HL-60 (cell line): ENCODE measurements around the gene TAF11L14.
"Not testable (repeated sequence)": the region's sequence is repeated elsewhere in the genome, so short reads cannot be mapped to it uniquely, and the experiment has no call there.

Source experiments
- DNase-seq, 2 experiments: peaks; one replicate each; pipeline ENCODE4 v3.0.0-alpha.2; 2010 to 2020; ENCODE audit warnings: low read depth in 1 of 2, low spot score in 1 of 2
- H3K27ac ChIP-seq: fragments of 250-450 bp; sonication (Bioruptor Pico); replicated peaks from 2 replicates; pipeline ENCODE4 v1.5.1; 2020; ENCODE audit warnings: mild to moderate bottlenecking, moderate library complexity
- H3K27me3 ChIP-seq: fragments of 250-450 bp; sonication (Bioruptor Pico); 2 replicates; pipeline ENCODE4 v1.5.1; 2021; ENCODE audit warnings: mild to moderate bottlenecking, moderate library complexity; ENCODE audit not compliant: insufficient read depth, poor library complexity, severe bottlenecking
- H3K4me3 ChIP-seq: replicated peaks from 2 replicates; pipeline ENCODE4 v1.5.1; 2011; ENCODE audit warnings: mild to moderate bottlenecking, control low read depth, low read length; ENCODE audit not compliant: insufficient read depth
- GABPA ChIP-seq: IDR thresholded peaks from 2 replicates; pipeline ENCODE4 v1.6.1; 2012; ENCODE audit warnings: low read depth
- POLR2AphosphoS5 ChIP-seq: IDR thresholded peaks from 2 replicates; pipeline ENCODE4 v1.6.1; 2012; ENCODE audit warnings: low read depth
- SPI1 ChIP-seq: IDR thresholded peaks from 2 replicates; pipeline ENCODE4 v1.6.1; 2012; ENCODE audit warnings: low read depth, mild to moderate bottlenecking, borderline replicate concordance
- long read RNA-seq: library from polyadenylated mRNA; unstranded; transcript quantifications from one replicate; pipeline ENCODE4 v2.0.0, GENCODE V29; 2020
- TF ChIP-seq, protein P1 (sequence below): IDR thresholded peaks from one replicate; pipeline ENCODE4 v1.5.1; 2011; ENCODE audit warnings: low read length, control low read depth, inconsistent platforms; ENCODE audit not compliant: insufficient read depth
- TF ChIP-seq, protein P2 (sequence below): IDR thresholded peaks from 2 replicates; pipeline ENCODE4 v1.6.1; 2012; ENCODE audit warnings: low read depth; ENCODE audit not compliant: insufficient replicate concordance

Gene TAF11L14
- long read RNA-seq: 0 reads

DNA sequence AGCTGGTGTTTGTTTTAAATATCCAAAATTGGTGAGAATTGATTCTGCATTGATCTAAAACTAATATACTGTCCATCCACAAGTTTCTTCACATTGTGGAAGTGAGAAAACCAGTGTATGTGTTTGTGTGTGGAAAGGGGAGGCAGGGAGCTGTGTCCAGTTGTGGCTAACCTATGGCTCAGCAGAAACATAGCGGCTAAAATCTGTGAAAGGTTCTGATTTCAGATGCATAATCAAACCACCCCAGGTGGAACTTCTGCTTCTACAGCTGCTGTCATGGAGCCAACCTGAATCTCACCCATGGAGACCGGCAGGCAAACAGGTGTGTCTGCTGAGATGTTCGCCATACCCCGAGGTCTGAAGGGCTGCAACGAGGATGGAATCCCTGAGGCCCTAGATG lies at the start of gene TAF11L14:
Gene TAF11L14 (plus strand): TSS at position 301 of the 400 bp plus-strand sequence.
- no peak for DNase-seq
- Histone ChIP-seq H3K4me3 (no peak within 1 kb of the TSS), H3K27me3 (no peaks in the 10 kb centered on the region), H3K27ac (no peak within 1 kb of the TSS)
- TF ChIP-seq, protein P1, sequence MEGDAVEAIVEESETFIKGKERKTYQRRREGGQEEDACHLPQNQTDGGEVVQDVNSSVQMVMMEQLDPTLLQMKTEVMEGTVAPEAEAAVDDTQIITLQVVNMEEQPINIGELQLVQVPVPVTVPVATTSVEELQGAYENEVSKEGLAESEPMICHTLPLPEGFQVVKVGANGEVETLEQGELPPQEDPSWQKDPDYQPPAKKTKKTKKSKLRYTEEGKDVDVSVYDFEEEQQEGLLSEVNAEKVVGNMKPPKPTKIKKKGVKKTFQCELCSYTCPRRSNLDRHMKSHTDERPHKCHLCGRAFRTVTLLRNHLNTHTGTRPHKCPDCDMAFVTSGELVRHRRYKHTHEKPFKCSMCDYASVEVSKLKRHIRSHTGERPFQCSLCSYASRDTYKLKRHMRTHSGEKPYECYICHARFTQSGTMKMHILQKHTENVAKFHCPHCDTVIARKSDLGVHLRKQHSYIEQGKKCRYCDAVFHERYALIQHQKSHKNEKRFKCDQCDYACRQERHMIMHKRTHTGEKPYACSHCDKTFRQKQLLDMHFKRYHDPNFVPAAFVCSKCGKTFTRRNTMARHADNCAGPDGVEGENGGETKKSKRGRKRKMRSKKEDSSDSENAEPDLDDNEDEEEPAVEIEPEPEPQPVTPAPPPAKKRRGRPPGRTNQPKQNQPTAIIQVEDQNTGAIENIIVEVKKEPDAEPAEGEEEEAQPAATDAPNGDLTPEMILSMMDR: no peak
- TF ChIP-seq GABPA: no peak
- no peak for TF ChIP-seq SPI1
- no peak for TF ChIP-seq POLR2AphosphoS5
- TF ChIP-seq, protein P2, sequence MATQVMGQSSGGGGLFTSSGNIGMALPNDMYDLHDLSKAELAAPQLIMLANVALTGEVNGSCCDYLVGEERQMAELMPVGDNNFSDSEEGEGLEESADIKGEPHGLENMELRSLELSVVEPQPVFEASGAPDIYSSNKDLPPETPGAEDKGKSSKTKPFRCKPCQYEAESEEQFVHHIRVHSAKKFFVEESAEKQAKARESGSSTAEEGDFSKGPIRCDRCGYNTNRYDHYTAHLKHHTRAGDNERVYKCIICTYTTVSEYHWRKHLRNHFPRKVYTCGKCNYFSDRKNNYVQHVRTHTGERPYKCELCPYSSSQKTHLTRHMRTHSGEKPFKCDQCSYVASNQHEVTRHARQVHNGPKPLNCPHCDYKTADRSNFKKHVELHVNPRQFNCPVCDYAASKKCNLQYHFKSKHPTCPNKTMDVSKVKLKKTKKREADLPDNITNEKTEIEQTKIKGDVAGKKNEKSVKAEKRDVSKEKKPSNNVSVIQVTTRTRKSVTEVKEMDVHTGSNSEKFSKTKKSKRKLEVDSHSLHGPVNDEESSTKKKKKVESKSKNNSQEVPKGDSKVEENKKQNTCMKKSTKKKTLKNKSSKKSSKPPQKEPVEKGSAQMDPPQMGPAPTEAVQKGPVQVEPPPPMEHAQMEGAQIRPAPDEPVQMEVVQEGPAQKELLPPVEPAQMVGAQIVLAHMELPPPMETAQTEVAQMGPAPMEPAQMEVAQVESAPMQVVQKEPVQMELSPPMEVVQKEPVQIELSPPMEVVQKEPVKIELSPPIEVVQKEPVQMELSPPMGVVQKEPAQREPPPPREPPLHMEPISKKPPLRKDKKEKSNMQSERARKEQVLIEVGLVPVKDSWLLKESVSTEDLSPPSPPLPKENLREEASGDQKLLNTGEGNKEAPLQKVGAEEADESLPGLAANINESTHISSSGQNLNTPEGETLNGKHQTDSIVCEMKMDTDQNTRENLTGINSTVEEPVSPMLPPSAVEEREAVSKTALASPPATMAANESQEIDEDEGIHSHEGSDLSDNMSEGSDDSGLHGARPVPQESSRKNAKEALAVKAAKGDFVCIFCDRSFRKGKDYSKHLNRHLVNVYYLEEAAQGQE: no peak

DNA sequence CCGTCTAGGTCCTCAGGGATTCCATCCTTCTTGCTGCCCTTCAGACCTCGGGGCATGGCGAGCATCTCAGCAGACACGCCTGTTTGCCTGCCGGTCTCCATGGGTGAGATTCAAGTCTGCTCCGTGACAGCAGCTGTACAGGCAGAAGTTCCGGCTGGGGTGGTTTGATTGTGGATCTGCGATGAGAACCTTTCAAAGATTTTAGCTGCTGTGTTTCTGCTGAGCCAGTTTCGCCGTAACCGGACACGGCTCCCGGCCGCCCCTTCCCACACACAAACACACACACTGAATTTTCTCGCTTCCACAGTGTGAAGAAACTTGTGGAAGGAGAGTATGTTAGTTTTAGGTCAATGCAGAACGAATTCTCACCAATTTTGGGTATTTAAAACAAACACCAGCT lies 48.6 kb upstream of the TAF11L14 start, which contains the start of gene TAF11L7:
Gene TAF11L7 (minus strand): TSS at position 101 of the 400 bp plus-strand sequence.
- DNase-seq, H3K4me3 ChIP-seq, H3K27me3 ChIP-seq, H3K27ac ChIP-seq: not testable (repeated sequence)

DNA sequence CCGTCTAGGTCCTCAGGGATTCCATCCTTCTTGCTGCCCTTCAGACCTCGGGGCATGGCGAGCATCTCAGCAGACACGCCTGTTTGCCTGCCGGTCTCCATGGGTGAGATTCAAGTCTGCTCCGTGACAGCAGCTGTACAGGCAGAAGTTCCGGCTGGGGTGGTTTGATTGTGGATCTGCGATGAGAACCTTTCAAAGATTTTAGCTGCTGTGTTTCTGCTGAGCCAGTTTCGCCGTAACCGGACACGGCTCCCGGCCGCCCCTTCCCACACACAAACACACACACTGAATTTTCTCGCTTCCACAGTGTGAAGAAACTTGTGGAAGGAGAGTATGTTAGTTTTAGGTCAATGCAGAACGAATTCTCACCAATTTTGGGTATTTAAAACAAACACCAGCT lies 43.4 kb upstream of the TAF11L14 start, which contains the start of gene TAF11L8:
Gene TAF11L8 (minus strand): TSS at position 101 of the 400 bp plus-strand sequence.
- not testable (repeated sequence) for H3K27ac ChIP-seq, DNase-seq, H3K4me3 ChIP-seq, H3K27me3 ChIP-seq

DNA sequence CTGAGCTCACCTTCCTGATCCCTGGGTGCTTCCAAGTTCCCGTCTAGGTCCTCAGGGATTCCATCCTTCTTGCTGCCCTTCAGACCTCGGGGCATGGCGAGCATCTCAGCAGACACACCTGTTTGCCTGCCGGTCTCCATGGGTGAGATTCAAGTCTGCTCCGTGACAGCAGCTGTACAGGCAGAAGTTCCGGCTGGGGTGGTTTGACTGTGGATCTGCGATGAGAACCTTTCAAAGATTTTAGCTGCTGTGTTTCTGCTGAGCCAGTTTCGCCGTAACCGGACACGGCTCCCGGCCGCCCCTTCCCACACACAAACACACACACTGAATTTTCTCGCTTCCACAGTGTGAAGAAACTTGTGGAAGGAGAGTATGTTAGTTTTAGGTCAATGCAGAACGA lies 40.0 kb upstream of the TAF11L14 start, which contains the start of gene TAF11L9:
Gene TAF11L9 (minus strand): TSS at position 140 of the 400 bp plus-strand sequence.
- not testable (repeated sequence) for DNase-seq, H3K27me3 ChIP-seq, H3K27ac ChIP-seq

DNA sequence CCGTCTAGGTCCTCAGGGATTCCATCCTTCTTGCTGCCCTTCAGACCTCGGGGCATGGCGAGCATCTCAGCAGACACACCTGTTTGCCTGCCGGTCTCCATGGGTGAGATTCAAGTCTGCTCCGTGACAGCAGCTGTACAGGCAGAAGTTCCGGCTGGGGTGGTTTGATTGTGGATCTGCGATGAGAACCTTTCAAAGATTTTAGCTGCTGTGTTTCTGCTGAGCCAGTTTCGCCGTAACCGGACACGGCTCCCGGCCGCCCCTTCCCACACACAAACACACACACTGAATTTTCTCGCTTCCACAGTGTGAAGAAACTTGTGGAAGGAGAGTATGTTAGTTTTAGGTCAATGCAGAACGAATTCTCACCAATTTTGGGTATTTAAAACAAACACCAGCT lies 36.5 kb upstream of the TAF11L14 start, which contains the start of gene TAF11L10:
Gene TAF11L10 (minus strand): TSS at position 101 of the 400 bp plus-strand sequence.
- not testable (repeated sequence) for H3K4me3 ChIP-seq, DNase-seq, H3K27me3 ChIP-seq, H3K27ac ChIP-seq

More for the DNA sequence above, 40.0 kb upstream of the TAF11L14 start, which contains the start of gene TAF11L9:
- H3K4me3 ChIP-seq: not testable (repeated sequence)

DNA sequence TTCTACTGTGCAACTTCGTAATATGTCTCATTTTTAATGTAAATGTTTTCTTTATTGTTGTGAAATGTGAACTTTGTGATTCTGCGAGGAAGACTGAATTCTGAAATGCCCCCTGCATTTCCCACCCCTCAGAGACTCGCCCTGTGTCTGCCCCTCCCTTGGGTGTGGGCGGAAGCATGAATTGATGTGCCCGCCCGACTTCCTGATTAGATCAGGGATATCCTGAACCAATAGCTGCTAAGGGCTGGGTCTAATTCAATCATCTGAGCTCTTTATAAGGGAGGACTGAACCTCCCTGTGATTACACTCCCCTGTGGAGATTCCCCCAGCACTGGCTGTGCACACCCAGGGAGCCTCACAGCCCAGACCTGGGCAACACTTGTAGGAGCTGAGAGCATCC lies 30.4 kb upstream of the TAF11L14 start, which contains the start of gene TAF11L11:
Gene TAF11L11 (plus strand): TSS at position 304 of the 400 bp plus-strand sequence.
- DNase-seq, H3K27ac ChIP-seq, H3K27me3 ChIP-seq, H3K4me3 ChIP-seq: not testable (repeated sequence)

DNA sequence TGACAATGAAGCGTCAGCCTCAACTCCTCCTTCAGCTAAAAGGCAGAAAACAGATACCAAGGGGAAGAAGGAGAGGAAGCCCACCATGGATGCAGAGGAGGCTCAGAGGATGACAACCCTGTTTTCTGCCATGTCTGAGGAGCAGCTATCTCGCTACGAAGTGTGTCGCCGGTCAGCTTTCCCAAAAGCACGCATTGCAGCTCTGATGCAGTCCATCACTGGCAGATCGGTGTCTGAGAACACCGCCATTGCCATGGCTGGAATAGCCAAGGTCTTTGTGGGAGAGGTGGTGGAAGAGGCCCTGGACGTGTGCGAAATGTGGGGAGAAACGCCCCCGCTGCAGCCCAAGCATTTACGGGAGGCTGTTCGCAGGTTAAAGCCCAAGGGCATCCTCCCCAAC lies 29.3 kb upstream of the TAF11L14 start:
- TF ChIP-seq GABPA: no peak
- no peak for TF ChIP-seq POLR2AphosphoS5
- TF ChIP-seq, protein P2: no peak
- no peak for TF ChIP-seq SPI1
- TF ChIP-seq, protein P1: no peak
- H3K27ac ChIP-seq: no peak overlapping the region
- H3K27me3 ChIP-seq: no peaks in the 10 kb centered on the region
- no peak overlapping the region for H3K4me3 ChIP-seq
- no peak for DNase-seq

DNA sequence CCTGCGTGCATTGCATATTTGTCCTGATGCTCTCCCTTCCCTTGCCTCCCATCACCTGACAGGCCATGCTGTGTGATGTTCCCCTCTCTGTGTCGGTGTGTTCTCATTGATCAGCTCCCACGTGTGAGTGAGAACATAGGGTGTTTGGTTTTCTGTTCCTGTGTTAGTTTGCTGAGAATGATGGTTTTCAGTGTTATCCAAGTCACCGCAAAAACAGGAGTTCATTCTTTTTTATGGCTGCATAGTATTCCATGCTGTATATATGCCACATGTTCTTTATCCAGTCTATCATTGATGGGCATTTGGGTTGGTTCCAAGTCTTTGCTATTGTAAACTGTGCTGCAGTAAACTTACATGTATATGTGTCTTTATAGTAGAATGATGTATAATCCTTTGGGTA lies 26.8 kb upstream of the TAF11L14 start:
- not testable (repeated sequence) for H3K4me3 ChIP-seq, H3K27ac ChIP-seq, DNase-seq, H3K27me3 ChIP-seq

DNA sequence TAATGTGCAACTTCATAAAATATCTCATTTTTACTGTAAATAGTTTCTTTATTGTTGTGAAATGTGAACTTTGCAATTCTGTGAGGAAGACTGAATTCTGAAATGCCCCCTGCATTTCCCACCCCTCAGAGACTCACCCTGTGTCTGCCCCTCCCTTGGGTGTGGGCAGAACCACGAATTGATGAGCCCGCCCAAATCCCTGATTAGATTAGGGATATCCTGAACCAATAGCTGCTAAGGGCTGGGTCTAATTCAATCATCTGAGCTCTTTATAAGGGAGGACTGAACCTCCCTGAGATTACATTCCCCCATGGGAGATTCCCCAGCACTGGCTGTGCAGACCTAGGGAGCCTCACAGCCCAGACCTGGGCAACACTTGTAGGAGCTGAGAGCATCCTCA lies 24.2 kb upstream of the TAF11L14 start, which contains the start of gene TAF11L12:
Gene TAF11L12 (plus strand): TSS at position 301 of the 400 bp plus-strand sequence.
- not testable (repeated sequence) for H3K4me3 ChIP-seq, H3K27ac ChIP-seq, H3K27me3 ChIP-seq, DNase-seq
